SJCRH30 (cell line): ENCODE results near the gene SYNE2. TPM values are rescaled to one million over a fixed set of nuclear protein-coding genes. Genes with fewer than 3 reads are reported as not detected.
A peak's percentile ranks its signal among the peaks of the same experiment; 100 is the strongest.

Experiments used
- DNase-seq, 2 experiments: peaks; one replicate each; pipeline ENCODE4 v3.0.0-alpha.2; 2015 to 2020
- H3K27ac ChIP-seq: fragments of 250-450 bp; sonication (Bioruptor Pico); 2 replicates; pipeline ENCODE4 v1.5.1; 2020; ENCODE audit warnings: mild to moderate bottlenecking, moderate library complexity
- H3K27me3 ChIP-seq: fragments of 250-450 bp; sonication (Bioruptor Pico); 2 replicates; pipeline ENCODE4 v1.5.1; 2020; ENCODE audit warnings: mild to moderate bottlenecking, moderate library complexity
- H3K36me3 ChIP-seq: fragments of 250-450 bp; sonication (Bioruptor Pico); 2 replicates; pipeline ENCODE4 v1.5.1; 2020; ENCODE audit warnings: mild to moderate bottlenecking, moderate library complexity
- H3K4me1 ChIP-seq: fragments of 250-450 bp; sonication (Bioruptor Pico); 2 replicates; pipeline ENCODE4 v1.5.1; 2020; ENCODE audit warnings: mild to moderate bottlenecking, moderate library complexity
- H3K4me3 ChIP-seq: fragments of 250-450 bp; sonication (Bioruptor Pico); 2 replicates; pipeline ENCODE4 v1.5.1; 2020; ENCODE audit warnings: mild to moderate bottlenecking, moderate library complexity
- H3K9me3 ChIP-seq: fragments of 250-450 bp; sonication (Bioruptor Pico); replicated peaks from 2 replicates; pipeline ENCODE4 v1.5.1; 2020; ENCODE audit warnings: mild to moderate bottlenecking, moderate library complexity
- total RNA-seq: library from RNA; depleted of rRNA; stranded (reverse); fragments of >200 nt; shearing (Covaris generic); gene quantifications from 2 replicates; pipeline ENCODE4 v1.2.3, GENCODE V29; 2014

SYNE2 gene
- total RNA-seq, 1 experiment from 2014 or later, result 48.2 TPM

DNA sequence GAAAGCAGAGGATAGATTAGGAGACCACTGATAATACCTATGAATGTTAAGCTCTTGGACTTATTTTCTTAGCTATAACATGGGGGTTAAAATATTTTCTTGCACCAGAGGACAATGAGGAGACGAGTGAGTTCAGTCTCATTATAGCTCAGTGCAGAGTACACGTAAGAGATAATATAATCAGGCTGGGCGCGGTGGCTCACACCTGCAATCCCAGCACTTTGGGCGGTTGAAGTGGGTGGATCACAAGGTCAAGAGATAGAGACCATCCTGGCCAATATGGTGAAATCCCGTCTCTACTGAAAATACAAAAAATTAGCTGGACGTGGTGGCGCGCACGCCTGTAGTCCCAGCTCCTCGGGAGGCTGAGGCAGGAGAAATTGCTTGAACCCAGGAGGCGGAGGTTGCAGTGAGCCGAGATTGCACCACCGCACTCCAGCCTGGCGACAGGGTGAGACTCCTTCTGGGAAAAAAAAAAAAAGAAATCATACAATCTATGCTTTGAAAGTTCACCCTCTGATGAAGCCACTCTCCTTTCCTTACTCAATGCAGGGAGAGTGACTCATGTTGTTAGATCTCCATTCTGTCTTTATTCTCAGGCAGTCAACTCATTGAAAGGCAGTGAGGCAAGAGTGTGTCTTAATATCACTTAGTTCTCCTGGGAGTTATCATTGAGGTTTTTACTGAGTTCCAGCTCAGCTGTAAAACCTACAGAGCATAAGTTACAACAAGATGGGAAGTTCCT, 134.2 kb downstream of the SYNE2 start:
- H3K27me3 ChIP-seq, result no peaks in the 10 kb centered on the region
- H3K36me3 ChIP-seq, result peaks cover 14% of the 10 kb centered on the region
- H3K9me3 ChIP-seq, result no peaks in the 10 kb centered on the region
- no peak overlapping the region for H3K27ac ChIP-seq
- H3K4me1 ChIP-seq, result no peaks in the 10 kb centered on the region
- DNase-seq, result no peak
- no peak overlapping the region for H3K4me3 ChIP-seq

GRCh38 chr14:63988579-63988978, 135.8 kb downstream of the SYNE2 start:
- no peak overlapping the region for H3K4me3 ChIP-seq
- H3K9me3 ChIP-seq, result no peaks in the 10 kb centered on the region
- H3K27me3 ChIP-seq, result no peaks in the 10 kb centered on the region

GRCh38 chr14:63991833-63992232, 139.0 kb downstream of the SYNE2 start:
- Histone ChIP-seq H3K27me3 (no peaks in the 10 kb centered on the region), H3K9me3 (no peaks in the 10 kb centered on the region), H3K36me3 (peaks cover 10% of the 10 kb centered on the region), H3K4me3 (no peak overlapping the region), H3K4me1 (no peaks in the 10 kb centered on the region), H3K27ac (no peak overlapping the region)
- no peak for DNase-seq

More at GRCh38 chr14:63988579-63988978, 135.8 kb downstream of the SYNE2 start:
- Histone ChIP-seq H3K36me3 (peaks cover 14% of the 10 kb centered on the region), H3K27ac (no peak overlapping the region), H3K4me1 (no peaks in the 10 kb centered on the region)
- no peak for DNase-seq

GRCh38 chr14:63992858-63993257, 140.1 kb downstream of the SYNE2 start:
- Histone ChIP-seq H3K27me3 (no peaks in the 10 kb centered on the region), H3K4me1 (no peaks in the 10 kb centered on the region), H3K4me3 (no peak overlapping the region), H3K27ac (no peak overlapping the region), H3K9me3 (no peaks in the 10 kb centered on the region), H3K36me3 (peaks cover 16% of the 10 kb centered on the region)
- DNase-seq, result no peak

DNA sequence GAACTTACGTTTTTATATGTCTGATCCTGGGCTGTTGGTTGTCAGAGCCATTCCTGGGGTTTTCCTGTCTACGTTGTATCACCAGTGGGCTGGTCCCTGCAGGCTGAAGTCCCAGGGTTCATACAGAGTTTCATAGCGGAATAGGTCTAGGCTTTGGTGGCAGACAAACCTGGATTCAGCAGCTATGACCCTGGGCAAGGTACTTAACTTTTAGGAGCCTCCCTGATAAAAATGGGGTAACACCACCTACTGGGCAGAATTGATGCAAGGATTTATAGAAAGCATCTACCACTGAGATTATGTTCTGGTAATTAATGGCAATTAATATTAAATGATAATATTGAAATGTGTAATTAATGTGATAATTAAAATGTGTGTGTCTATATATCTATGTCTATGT, 141.2 kb downstream of the SYNE2 start:
- H3K27ac ChIP-seq, result no peak overlapping the region
- DNase-seq, result no peak
- no peaks in the 10 kb centered on the region for H3K27me3 ChIP-seq
- peaks cover 21% of the 10 kb centered on the region for H3K36me3 ChIP-seq
- H3K4me1 ChIP-seq, result no peaks in the 10 kb centered on the region
- H3K9me3 ChIP-seq, result no peaks in the 10 kb centered on the region
- H3K4me3 ChIP-seq, result no peak overlapping the region

DNA sequence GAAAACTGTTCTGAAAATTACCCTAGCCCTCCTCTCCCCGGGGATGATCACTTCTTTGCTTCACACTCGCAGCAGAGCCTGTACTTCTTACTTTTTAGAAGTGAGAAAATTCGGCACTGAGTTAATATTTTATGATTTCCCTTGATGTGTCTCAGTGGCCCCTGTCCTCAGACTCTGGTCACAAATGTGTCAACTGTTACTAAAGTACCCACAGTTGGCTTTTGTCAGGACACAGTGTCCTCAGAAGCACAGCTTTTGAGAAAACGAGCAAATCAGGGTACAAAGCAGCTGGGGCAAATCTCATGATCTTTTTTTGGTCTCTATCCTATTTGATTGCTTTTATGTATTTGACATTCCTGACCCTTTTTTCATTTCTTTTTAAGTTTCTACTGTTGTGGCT, 142.5 kb downstream of the SYNE2 start:
- H3K9me3 ChIP-seq, result no peaks in the 10 kb centered on the region
- no peak overlapping the region for H3K27ac ChIP-seq
- H3K36me3 ChIP-seq, result peaks cover 33% of the 10 kb centered on the region
- no peak overlapping the region for H3K4me3 ChIP-seq
- H3K4me1 ChIP-seq, result no peaks in the 10 kb centered on the region
- DNase-seq, result no peak
- H3K27me3 ChIP-seq, result no peaks in the 10 kb centered on the region

DNA sequence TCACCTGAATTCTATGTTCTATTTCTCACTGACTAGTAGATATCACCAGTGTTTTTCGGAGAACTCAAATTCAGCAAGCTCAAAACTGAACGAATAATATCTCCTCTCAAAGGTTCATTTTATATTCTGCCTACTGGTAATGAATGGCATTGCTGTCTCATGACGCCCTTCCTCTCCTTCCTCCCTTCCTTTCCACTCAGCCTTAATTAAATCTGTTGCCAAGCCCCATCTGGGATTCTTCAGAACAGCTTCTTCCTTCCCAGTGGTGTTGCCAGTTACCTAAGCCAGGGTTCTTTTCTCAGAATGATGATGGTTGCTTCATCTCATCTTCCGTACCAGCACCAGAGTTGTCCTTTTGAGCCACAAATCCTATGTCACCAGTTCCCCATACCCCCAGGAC, 143.2 kb downstream of the SYNE2 start:
- Histone ChIP-seq H3K9me3 (no peaks in the 10 kb centered on the region), H3K4me1 (no peaks in the 10 kb centered on the region), H3K27ac (no peak overlapping the region), H3K27me3 (no peaks in the 10 kb centered on the region), H3K4me3 (no peak overlapping the region), H3K36me3 (peaks cover 37% of the 10 kb centered on the region)
- no peak for DNase-seq

DNA sequence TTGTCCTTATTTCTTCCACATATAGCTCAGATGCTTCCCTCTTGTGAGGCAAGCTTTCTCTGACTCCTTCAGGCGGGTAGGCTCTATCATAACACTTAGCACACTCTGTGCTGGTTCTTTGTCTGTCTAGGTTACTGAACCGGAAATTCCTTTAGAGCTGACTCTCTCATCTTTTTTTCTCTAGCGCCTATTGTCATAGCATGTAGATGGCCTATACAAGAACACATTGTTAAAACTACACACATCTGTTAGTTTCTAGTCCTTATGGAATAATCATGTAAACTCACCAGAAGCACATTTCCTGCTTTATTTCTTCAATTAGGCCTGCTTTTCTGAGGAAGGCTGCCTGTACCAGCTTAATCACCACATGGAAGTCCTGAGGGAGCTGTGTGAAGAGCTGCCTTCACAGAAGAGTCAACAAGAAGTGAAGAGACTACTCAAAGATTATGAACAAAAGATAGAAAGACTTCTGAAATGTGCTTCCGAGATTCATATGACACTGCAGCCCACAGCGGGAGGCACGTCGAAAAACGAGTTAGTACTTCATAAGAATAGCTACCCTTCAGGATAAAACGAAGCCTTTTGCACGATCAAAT, 143.9 kb downstream of the SYNE2 start:
- Histone ChIP-seq H3K36me3 (peaks cover 37% of the 10 kb centered on the region), H3K9me3 (no peaks in the 10 kb centered on the region), H3K4me1 (no peaks in the 10 kb centered on the region), H3K4me3 (no peak overlapping the region), H3K27me3 (no peaks in the 10 kb centered on the region), H3K27ac (no peak overlapping the region)
- no peak for DNase-seq

GRCh38 chr14:64000749-64001148, 147.9 kb downstream of the SYNE2 start:
- Histone ChIP-seq H3K4me3 (no peak overlapping the region), H3K9me3 (no peaks in the 10 kb centered on the region), H3K27me3 (no peaks in the 10 kb centered on the region), H3K36me3 (peaks cover 46% of the 10 kb centered on the region), H3K4me1 (no peaks in the 10 kb centered on the region), H3K27ac (no peak overlapping the region)
- DNase-seq, result no peak

DNA sequence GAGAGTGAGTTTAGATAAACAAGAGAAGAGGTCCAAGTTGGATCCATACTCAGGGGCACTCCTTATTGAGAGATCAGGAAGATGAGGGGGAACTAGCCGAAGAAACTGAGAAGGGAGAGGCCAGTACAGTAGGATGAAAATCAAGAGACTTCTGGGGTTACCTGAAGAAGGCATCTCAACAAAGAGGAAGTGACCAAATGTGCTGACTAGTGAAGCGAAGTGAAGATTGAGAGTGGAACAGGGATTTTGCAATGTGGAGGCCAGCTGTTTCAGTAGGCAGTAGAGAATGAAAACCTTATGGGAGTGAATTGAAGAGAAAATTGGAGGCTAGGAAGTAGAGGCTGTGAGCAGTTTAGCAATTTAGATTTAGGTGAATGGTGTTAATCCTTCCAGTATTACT, 153.0 kb downstream of the SYNE2 start:
- Histone ChIP-seq H3K4me1 (no peaks in the 10 kb centered on the region), H3K4me3 (no peak overlapping the region), H3K27ac (no peak overlapping the region), H3K27me3 (no peaks in the 10 kb centered on the region), H3K36me3 (peaks cover 27% of the 10 kb centered on the region), H3K9me3 (no peaks in the 10 kb centered on the region)
- DNase-seq, result no peak

DNA sequence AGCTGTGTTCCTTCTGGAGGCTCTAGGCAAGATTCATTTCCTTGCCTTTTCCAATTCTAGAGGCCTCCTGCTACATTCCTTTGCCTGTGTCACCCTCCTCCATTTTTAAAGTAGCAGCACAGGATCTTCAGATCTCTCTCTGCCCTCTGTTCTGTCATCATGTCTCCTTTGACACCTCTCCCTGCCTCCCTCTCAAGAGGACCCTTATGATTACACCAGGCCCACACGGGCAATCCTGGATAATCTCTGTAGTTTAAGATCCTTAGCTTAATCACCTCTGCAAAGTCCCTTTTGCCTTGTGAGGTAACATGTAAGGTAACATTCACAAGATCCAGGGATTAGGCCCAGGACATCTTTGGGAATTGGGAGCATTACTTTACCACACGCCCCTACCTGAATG, 155.2 kb downstream of the SYNE2 start:
- no peak for DNase-seq
- no peaks in the 10 kb centered on the region for H3K9me3 ChIP-seq
- no peaks in the 10 kb centered on the region for H3K27me3 ChIP-seq
- no peak overlapping the region for H3K27ac ChIP-seq
- H3K36me3 ChIP-seq, result peaks cover 19% of the 10 kb centered on the region
- H3K4me1 ChIP-seq, result no peaks in the 10 kb centered on the region
- no peak overlapping the region for H3K4me3 ChIP-seq

- 0 out of 2 replicates have a peak, but pooled peaks cover 3% of the 10 kb centered on the region for H3K9me3 ChIP-seq
- H3K27me3 ChIP-seq, result no peaks in the 10 kb centered on the region
- no peak for DNase-seq
- no peaks in the 10 kb centered on the region for H3K4me1 ChIP-seq
- no peak overlapping the region for H3K4me3 ChIP-seq
- H3K36me3 ChIP-seq, result peaks cover 21% of the 10 kb centered on the region
- H3K27ac ChIP-seq, result no peak overlapping the region
These were observed 159.2 kb downstream of the SYNE2 start for GRCh38 chr14:64012003-64012402.

- no peaks in the 10 kb centered on the region for H3K4me1 ChIP-seq
- DNase-seq, result peak in 1 of 2 experiments; percentile 5
- no peaks in the 10 kb centered on the region for H3K27me3 ChIP-seq
- H3K4me3 ChIP-seq, result no peak overlapping the region
- no peak overlapping the region for H3K27ac ChIP-seq
- 0 out of 2 replicates have a peak, but pooled peaks cover 3% of the 10 kb centered on the region for H3K9me3 ChIP-seq
- H3K36me3 ChIP-seq, result peaks cover 26% of the 10 kb centered on the region
These were observed 159.9 kb downstream of the SYNE2 start for GRCh38 chr14:64012720-64013119.

DNA sequence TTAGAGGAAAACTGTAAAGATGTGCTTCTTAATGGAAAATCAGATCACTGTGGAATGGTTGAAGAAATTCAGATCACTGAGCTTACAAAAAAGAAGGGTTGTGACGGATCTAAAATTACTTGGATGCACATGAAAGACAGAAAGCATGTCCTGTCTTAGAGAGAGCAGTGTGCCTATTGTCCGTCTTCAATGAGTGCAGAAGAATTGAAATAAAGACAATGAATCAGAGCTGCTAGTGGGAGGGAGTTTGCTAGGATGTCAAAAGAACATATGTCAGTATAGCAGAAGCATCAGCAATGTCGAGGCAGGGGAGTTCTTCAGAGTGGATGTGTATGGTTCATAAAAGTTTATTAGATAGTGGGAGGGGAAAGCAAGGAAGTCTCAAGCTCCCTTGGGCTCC, 172.7 kb downstream of the SYNE2 start:
- no peaks in the 10 kb centered on the region for H3K27me3 ChIP-seq
- no peak for DNase-seq
- peaks cover 42% of the 10 kb centered on the region for H3K36me3 ChIP-seq
- no peak overlapping the region for H3K4me3 ChIP-seq
- H3K9me3 ChIP-seq, result no peaks in the 10 kb centered on the region
- H3K27ac ChIP-seq, result no peak overlapping the region
- H3K4me1 ChIP-seq, result no peaks in the 10 kb centered on the region

DNA sequence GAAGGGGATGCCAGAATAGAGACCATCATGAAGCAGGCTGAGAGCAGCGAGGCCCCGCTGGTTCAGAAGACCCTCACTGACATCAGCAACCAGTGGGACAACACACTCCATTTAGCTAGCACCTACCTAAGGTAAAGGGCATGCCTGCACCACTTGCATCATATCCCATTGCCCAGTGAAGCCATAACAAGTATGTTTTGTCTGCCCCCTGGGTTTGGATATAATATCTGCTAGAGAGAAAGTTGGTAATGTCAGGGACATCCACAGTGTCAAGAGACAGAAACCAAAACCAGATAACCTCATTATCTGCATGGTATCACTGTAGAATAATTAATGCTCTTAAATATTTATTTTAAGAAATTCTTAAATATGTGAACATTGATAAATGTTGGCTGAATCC, 173.8 kb downstream of the SYNE2 start:
- no peak overlapping the region for H3K4me3 ChIP-seq
- H3K4me1 ChIP-seq, result no peaks in the 10 kb centered on the region
- H3K27ac ChIP-seq, result no peak overlapping the region
- H3K36me3 ChIP-seq, result peaks cover 39% of the 10 kb centered on the region
- DNase-seq, result no peak
- H3K9me3 ChIP-seq, result no peaks in the 10 kb centered on the region
- H3K27me3 ChIP-seq, result no peaks in the 10 kb centered on the region

GRCh38 chr14:64035143-64035542, 182.3 kb downstream of the SYNE2 start:
- H3K9me3 ChIP-seq, result no peaks in the 10 kb centered on the region
- H3K4me3 ChIP-seq, result no peak overlapping the region
- H3K27ac ChIP-seq, result no peak overlapping the region
- no peak for DNase-seq
- no peaks in the 10 kb centered on the region for H3K27me3 ChIP-seq
- no peaks in the 10 kb centered on the region for H3K4me1 ChIP-seq
- peaks cover 12% of the 10 kb centered on the region for H3K36me3 ChIP-seq
